Upper lobe of right lung (tissue), 1 donor: ENCODE data around the gene SPOCK1. TPM values are rescaled to one million over a fixed set of nuclear protein-coding genes. Genes with fewer than 3 reads are reported as not detected.

ENCODE experiments used
- ATAC-seq: fragments of 200-7000 bp; cut with Tn5 transposase; one replicate; pipeline ENCODE4 v1.9.1; 2020; ENCODE audit warnings: mild to moderate bottlenecking, moderate library complexity
- DNase-seq: peaks from one replicate; pipeline ENCODE4 v3.0.0-alpha.2; 2020
- H3K27ac ChIP-seq: fragments of 200-600 bp; one replicate; pipeline ENCODE4 v1.8.0; 2022
- H3K27me3 ChIP-seq: fragments of 200-600 bp; one replicate; pipeline ENCODE4 v1.8.0; 2022; ENCODE audit warnings: mild to moderate bottlenecking
- H3K36me3 ChIP-seq: fragments of 200-600 bp; one replicate; pipeline ENCODE4 v1.8.0; 2022
- H3K4me1 ChIP-seq: fragments of 200-600 bp; one replicate; pipeline ENCODE4 v1.8.0; 2022
- H3K4me3 ChIP-seq: fragments of 200-600 bp; one replicate; pipeline ENCODE4 v1.8.0; 2022; ENCODE audit warnings: mild to moderate bottlenecking
- H3K9me3 ChIP-seq: fragments of 200-600 bp; one replicate; pipeline ENCODE4 v1.8.0; 2022
- intact Hi-C: fragments of 100-400 bp; cut with DNase I; formaldehyde crosslinking; loops from one replicate; pipeline ENCODE4 v1.11.0; 2022
- total RNA-seq: library from RNA; stranded (reverse); fragmentation: NEBNext Ultra II Directional; extraction: Animal tissue kit (Norgen Biotek cat#: 25700); gene quantifications from one replicate; pipeline ENCODE4 v1.2.1, GENCODE V29; 2021
- TF ChIP-seq, protein P1 (sequence below): fragments of 200-600 bp; IDR thresholded peaks from one replicate; pipeline ENCODE4 v1.8.0; 2022; ENCODE audit warnings: antibody characterized with exemption
- donor health status: DM: no; HTN: yes; CAD: no; lungs with severe emphysema.

SPOCK1 gene
- total RNA-seq, 1 donor from 2014 or later, result 4.0 TPM

DNA sequence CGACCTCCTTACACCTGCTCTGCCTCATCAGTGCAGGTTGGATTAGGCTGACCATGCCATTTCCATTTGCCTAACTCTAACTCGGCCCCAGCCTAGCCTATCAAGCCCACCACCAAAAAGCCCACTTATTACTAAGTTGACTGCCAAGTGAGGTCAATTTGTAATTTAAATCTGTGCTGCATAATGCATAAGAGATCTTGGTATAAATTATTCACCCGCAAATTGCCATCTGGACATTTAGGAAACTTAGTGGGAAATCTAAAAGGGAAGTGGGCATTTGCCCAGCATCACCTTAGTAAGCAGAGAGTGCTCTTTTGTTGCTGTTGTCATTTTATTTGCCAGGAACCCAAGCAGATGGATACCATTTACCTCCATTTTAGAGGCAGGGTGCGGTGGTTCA is 143.0 kb downstream of the SPOCK1 start:
- intact Hi-C loops, result no loop called here
- Histone ChIP-seq H3K4me1 (no peaks in the 10 kb centered on the region), H3K36me3 (no peaks in the 10 kb centered on the region), H3K9me3 (no peaks in the 10 kb centered on the region), H3K27me3 (peaks cover 6% of the 10 kb centered on the region), H3K4me3 (no peak overlapping the region), H3K27ac (no peak overlapping the region)
- TF ChIP-seq, protein P1, sequence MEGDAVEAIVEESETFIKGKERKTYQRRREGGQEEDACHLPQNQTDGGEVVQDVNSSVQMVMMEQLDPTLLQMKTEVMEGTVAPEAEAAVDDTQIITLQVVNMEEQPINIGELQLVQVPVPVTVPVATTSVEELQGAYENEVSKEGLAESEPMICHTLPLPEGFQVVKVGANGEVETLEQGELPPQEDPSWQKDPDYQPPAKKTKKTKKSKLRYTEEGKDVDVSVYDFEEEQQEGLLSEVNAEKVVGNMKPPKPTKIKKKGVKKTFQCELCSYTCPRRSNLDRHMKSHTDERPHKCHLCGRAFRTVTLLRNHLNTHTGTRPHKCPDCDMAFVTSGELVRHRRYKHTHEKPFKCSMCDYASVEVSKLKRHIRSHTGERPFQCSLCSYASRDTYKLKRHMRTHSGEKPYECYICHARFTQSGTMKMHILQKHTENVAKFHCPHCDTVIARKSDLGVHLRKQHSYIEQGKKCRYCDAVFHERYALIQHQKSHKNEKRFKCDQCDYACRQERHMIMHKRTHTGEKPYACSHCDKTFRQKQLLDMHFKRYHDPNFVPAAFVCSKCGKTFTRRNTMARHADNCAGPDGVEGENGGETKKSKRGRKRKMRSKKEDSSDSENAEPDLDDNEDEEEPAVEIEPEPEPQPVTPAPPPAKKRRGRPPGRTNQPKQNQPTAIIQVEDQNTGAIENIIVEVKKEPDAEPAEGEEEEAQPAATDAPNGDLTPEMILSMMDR, result no peak
- DNase-seq, result no peak
- no peak for ATAC-seq

GRCh38 chr5:137355708-137356107 is 143.4 kb downstream of the SPOCK1 start:
- ATAC-seq, result no peak
- DNase-seq, result no peak
- H3K36me3 ChIP-seq, result no peaks in the 10 kb centered on the region
- H3K4me1 ChIP-seq, result no peaks in the 10 kb centered on the region
- H3K4me3 ChIP-seq, result no peak overlapping the region
- intact Hi-C loops, result no loop called here
- no peak overlapping the region for H3K27ac ChIP-seq
- peaks cover 6% of the 10 kb centered on the region for H3K27me3 ChIP-seq
- H3K9me3 ChIP-seq, result no peaks in the 10 kb centered on the region
- TF ChIP-seq, protein P1, result no peak

- no peak for ATAC-seq
- intact Hi-C loops, result no loop called here
- TF ChIP-seq, protein P1, result no peak
Observed at GRCh38 chr5:137352095-137352494, 147.0 kb downstream of the SPOCK1 start.

DNA sequence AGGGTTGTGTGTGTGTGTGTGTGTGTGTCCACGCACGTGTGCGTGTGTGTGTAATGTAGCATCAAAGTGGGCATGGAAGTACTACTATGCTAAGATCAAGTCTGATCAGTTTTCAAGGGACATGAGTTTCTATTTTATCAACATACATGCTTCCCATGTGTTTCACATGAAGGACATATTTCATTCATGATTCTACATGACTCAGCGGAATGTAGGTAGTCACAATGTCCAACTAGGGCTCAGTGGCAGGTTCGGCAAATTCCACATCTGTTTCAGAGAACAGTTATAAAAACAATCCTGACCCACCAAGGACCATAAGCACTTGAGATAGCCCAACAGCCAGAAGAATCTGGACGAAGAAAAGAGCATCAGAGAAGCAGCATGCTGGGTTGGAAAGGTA is 148.3 kb downstream of the SPOCK1 start:
- TF ChIP-seq, protein P1, result no peak
- H3K9me3 ChIP-seq, result no peaks in the 10 kb centered on the region
- no peaks in the 10 kb centered on the region for H3K4me1 ChIP-seq
- no peaks in the 10 kb centered on the region for H3K36me3 ChIP-seq
- H3K4me3 ChIP-seq, result no peak overlapping the region
- H3K27ac ChIP-seq, result no peak overlapping the region
- intact Hi-C loops, result no loop called here
- DNase-seq, result no peak
- peaks cover 6% of the 10 kb centered on the region for H3K27me3 ChIP-seq
- ATAC-seq, result no peak

More at GRCh38 chr5:137352095-137352494, 147.0 kb downstream of the SPOCK1 start:
- Histone ChIP-seq H3K27me3 (peaks cover 6% of the 10 kb centered on the region), H3K4me1 (no peaks in the 10 kb centered on the region), H3K9me3 (no peaks in the 10 kb centered on the region), H3K36me3 (no peaks in the 10 kb centered on the region), H3K27ac (no peak overlapping the region), H3K4me3 (no peak overlapping the region)
- no peak for DNase-seq

GRCh38 chr5:137348759-137349158 is 150.4 kb downstream of the SPOCK1 start:
- ATAC-seq, result no peak
- intact Hi-C loops, result no loop called here

More at GRCh38 chr5:137348759-137349158, 150.4 kb downstream of the SPOCK1 start:
- TF ChIP-seq, protein P1, result no peak
- Histone ChIP-seq H3K4me3 (no peak overlapping the region), H3K4me1 (no peaks in the 10 kb centered on the region), H3K27me3 (no peaks in the 10 kb centered on the region), H3K27ac (no peak overlapping the region), H3K9me3 (no peaks in the 10 kb centered on the region), H3K36me3 (no peaks in the 10 kb centered on the region)
- DNase-seq, result no peak
